Measurements from ENCODE around the gene ABHD10.

- TF ChIP-seq POLR2AphosphoS5 (IDR thresholded peaks at IDR 0.05) = no peak
- TF ChIP-seq POLR2A (IDR thresholded peaks at IDR 0.05) = no peak
Measured at GRCh38 chr3:112002096-112002971, 23.5 kb downstream of the ABHD10 start.
